SK-N-MC (cell line): ENCODE results near the gene ZNF850.

Source experiments
- EZH2 ChIP-seq: fragments of 200-600 bp; sonication (generic); IDR thresholded peaks from one replicate; pipeline ENCODE4 v1.6.1; 2017; ENCODE audit warnings: antibody characterized with exemption
- POLR2AphosphoS5 ChIP-seq: IDR thresholded peaks from 2 replicates; pipeline ENCODE4 v1.6.1; 2012; ENCODE audit warnings: mild to moderate bottlenecking, low read depth, low read length, borderline replicate concordance

GRCh38 chr19:36745870-36746269 is 26.7 kb downstream of the ZNF850 start:
- TF ChIP-seq EZH2, result no peak
- no peak for TF ChIP-seq POLR2AphosphoS5
